IPS DF 6.9 (cell line): ENCODE data around the gene MYOM1.

Experiments
- DNase-seq: peaks from one replicate; pipeline ENCODE4 v3.0.0-alpha.2; 2013; ENCODE audit warnings: low read depth, low spot score
- H3K27ac ChIP-seq: one replicate; pipeline ENCODE4 v1.5.1; 2013; ENCODE audit warnings: low read length, control low read depth
- H3K27me3 ChIP-seq: 2 replicates; pipeline ENCODE4 v1.6.1; 2013; ENCODE audit warnings: mild to moderate bottlenecking, low read length; ENCODE audit not compliant: control insufficient read depth, insufficient read depth
- H3K36me3 ChIP-seq: 2 replicates; pipeline ENCODE4 v1.6.1; 2013; ENCODE audit warnings: low read length; ENCODE audit not compliant: control insufficient read depth, insufficient read depth
- H3K4me1 ChIP-seq: 2 replicates; pipeline ENCODE4 v1.6.1; 2013; ENCODE audit warnings: low read length; ENCODE audit not compliant: control insufficient read depth, insufficient read depth
- H3K4me3 ChIP-seq: 2 replicates; pipeline ENCODE4 v1.5.1; 2013; ENCODE audit warnings: mild to moderate bottlenecking, low read length
- H3K9me3 ChIP-seq: 2 replicates; pipeline ENCODE4 v1.6.1; 2013; ENCODE audit warnings: low read length, inconsistent platforms; ENCODE audit not compliant: control insufficient read depth, insufficient read depth
- WGBS: extraction: QIAGEN DNeasy Blood & Tissue Kit; methylation state at CpG from one replicate; pipeline ENCODE4 v1.1.7; 2013; ENCODE audit warnings: mixed read lengths, missing lambda C conversion rate; ENCODE audit not compliant: insufficient read length, insufficient coverage; 5-methylcytosine and 5-hydroxymethylcytosine counted together

The MYOM1 gene

GRCh38 chr18:3132700-3133099 lies 87.1 kb downstream of the MYOM1 start:
- Histone ChIP-seq H3K27ac (no peak overlapping the region), H3K4me1 (no peaks in the 10 kb centered on the region), H3K4me3 (no peak overlapping the region), H3K27me3 (no peaks in the 10 kb centered on the region), H3K9me3 (no peaks in the 10 kb centered on the region), H3K36me3 (no peaks in the 10 kb centered on the region)
- WGBS: no CpG with 5 or more reads among the region's 3 CpGs
- no peak for DNase-seq

DNA sequence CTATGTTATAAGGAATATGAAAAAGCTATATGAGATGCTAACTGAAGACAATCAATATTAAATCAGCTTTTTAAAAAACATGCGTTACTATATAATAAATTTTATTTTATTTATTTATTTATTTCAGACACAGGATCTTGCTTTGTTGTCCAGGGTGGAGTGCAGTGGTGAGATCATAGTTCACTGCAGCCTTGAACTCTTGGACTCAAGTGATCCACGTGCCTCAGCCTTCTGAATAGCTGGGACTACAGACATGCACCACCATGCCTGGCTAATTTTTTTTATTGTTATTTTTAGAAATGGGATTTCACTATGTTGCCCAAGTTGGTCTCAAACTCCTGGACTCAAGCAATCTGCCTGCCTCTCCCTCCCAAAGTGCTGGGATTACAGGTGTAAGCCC lies 89.4 kb downstream of the MYOM1 start:
- no CpG with 5 or more reads among the region's 2 CpGs for WGBS
- Histone ChIP-seq H3K9me3 (no peaks in the 10 kb centered on the region), H3K4me3 (no peak overlapping the region), H3K36me3 (no peaks in the 10 kb centered on the region), H3K27ac (no peak overlapping the region), H3K4me1 (no peaks in the 10 kb centered on the region), H3K27me3 (no peaks in the 10 kb centered on the region)
- DNase-seq: no peak

DNA sequence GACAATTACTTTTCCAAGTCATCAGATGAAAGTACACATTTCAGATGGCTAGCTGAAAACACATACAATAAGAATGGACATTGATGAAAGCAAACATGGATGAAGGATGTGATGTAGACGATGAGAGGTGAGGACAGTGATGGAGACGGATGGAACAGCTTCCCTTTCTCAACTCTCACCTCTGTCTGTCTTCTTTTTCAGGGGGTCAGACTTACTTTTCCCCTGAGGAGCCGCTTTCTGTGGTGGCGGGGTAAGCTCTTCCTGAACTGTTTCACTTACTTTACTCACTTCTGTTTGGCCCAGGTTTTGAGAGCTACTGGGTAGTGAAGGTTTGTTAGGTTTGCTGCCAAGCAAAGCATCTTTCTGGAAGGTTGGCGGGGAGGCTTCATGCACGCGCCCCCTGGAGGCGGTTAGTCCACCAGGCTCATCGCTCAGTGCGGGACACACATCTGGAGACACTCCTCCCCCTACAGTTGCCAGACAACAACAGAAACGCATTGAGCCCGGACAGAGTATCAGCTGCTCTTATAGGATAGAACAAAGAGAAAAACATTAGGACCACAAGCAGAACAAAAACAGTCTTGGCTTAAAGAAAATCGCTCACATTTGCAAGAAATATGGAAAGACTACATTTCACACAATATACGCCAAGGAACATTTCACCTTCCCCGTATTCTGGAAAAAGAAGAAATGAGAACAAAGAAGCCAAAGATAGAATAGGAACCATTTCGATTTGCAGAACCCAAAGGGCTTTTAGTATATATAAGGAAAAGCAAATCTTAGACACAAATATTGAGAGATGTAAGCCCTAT lies 90.5 kb downstream of the MYOM1 start:
- Histone ChIP-seq H3K36me3 (no peaks in the 10 kb centered on the region), H3K27me3 (no peaks in the 10 kb centered on the region), H3K4me1 (no peaks in the 10 kb centered on the region), H3K4me3 (no peak overlapping the region), H3K9me3 (no peaks in the 10 kb centered on the region), H3K27ac (no peak overlapping the region)
- no CpG with 5 or more reads among the region's 16 CpGs for WGBS
- DNase-seq: peak; percentile 70

GRCh38 chr18:3126457-3127097 lies 93.2 kb downstream of the MYOM1 start:
- H3K27ac ChIP-seq: no peak overlapping the region
- H3K36me3 ChIP-seq: no peaks in the 10 kb centered on the region
- H3K9me3 ChIP-seq: no peaks in the 10 kb centered on the region
- no peaks in the 10 kb centered on the region for H3K4me1 ChIP-seq
- H3K27me3 ChIP-seq: no peaks in the 10 kb centered on the region
- DNase-seq: no peak
- WGBS: no CpG with 5 or more reads among the region's 9 CpGs
- H3K4me3 ChIP-seq: no peak overlapping the region

GRCh38 chr18:3124822-3125221 lies 94.9 kb downstream of the MYOM1 start:
- Histone ChIP-seq H3K36me3 (no peaks in the 10 kb centered on the region), H3K4me3 (no peak overlapping the region), H3K9me3 (no peaks in the 10 kb centered on the region), H3K27ac (no peak overlapping the region), H3K27me3 (no peaks in the 10 kb centered on the region), H3K4me1 (no peaks in the 10 kb centered on the region)
- no peak for DNase-seq
- WGBS: no CpG with 5 or more reads among the region's 1 CpG

GRCh38 chr18:3122851-3123250 lies 96.9 kb downstream of the MYOM1 start:
- Histone ChIP-seq H3K4me1 (0 out of 2 replicates have a peak, but pooled peaks cover 1% of the 10 kb centered on the region), H3K9me3 (no peaks in the 10 kb centered on the region), H3K4me3 (no peak overlapping the region), H3K27ac (no peak overlapping the region), H3K27me3 (no peaks in the 10 kb centered on the region), H3K36me3 (no peaks in the 10 kb centered on the region)
- DNase-seq: no peak
- WGBS: no CpG with 5 or more reads among the region's 5 CpGs

- no peaks in the 10 kb centered on the region for H3K36me3 ChIP-seq
- no peaks in the 10 kb centered on the region for H3K27me3 ChIP-seq
- H3K4me3 ChIP-seq: no peak overlapping the region
- no peak overlapping the region for H3K27ac ChIP-seq
- no peaks in the 10 kb centered on the region for H3K9me3 ChIP-seq
- H3K4me1 ChIP-seq: 0 out of 2 replicates have a peak, but pooled peaks cover 1% of the 10 kb centered on the region
- no CpG with 5 or more reads among the region's 2 CpGs for WGBS
- DNase-seq: no peak
Measured at GRCh38 chr18:3121259-3121658, 98.5 kb downstream of the MYOM1 start.

DNA sequence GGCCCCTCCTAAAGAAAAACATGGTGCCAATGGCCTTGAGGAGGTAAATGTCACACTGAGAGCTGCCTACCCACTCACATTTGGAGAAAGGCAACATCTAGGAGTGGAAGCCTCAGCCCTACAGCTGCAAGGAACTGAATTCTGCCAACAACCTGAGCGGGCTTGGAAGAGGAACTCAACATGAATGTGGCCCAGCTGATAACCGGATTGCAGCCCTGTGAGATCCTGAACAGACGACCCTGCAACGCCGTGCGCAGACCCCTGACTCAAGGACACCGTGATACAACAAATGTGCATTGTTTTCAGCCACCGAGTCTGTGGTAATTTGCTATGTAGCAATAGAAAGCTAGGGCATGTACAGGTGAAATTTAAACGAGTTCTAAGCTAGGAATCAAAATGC lies 99.4 kb downstream of the MYOM1 start:
- WGBS: no CpG with 5 or more reads among the region's 9 CpGs
- no peak overlapping the region for H3K27ac ChIP-seq

GRCh38 chr18:3119401-3120341 lies 100.1 kb downstream of the MYOM1 start:
- Histone ChIP-seq H3K27me3 (no peaks in the 10 kb centered on the region), H3K27ac (no peak overlapping the region), H3K36me3 (no peaks in the 10 kb centered on the region), H3K4me3 (no peak overlapping the region), H3K9me3 (no peaks in the 10 kb centered on the region), H3K4me1 (0 out of 2 replicates have a peak, but pooled peaks cover 1% of the 10 kb centered on the region)
- DNase-seq: no peak
- WGBS: no CpG with 5 or more reads among the region's 12 CpGs

More for the DNA sequence above, 99.4 kb downstream of the MYOM1 start:
- no peak for DNase-seq
- Histone ChIP-seq H3K4me1 (0 out of 2 replicates have a peak, but pooled peaks cover 1% of the 10 kb centered on the region), H3K27me3 (no peaks in the 10 kb centered on the region), H3K9me3 (no peaks in the 10 kb centered on the region), H3K4me3 (no peak overlapping the region), H3K36me3 (no peaks in the 10 kb centered on the region)
